Sigmoid colon (tissue), 4 donors: Measurements from ENCODE around the gene FMO5.

Experiments used
- CTCF ChIP-seq, 4 experiments: fragments of 450-650 bp in 3 of 4; fragments of 200-600 bp in 1 of 4; IDR thresholded peaks; one replicate each; pipeline ENCODE4 v1.5.1; 2016 to 2019; ENCODE audit warnings: antibody characterized with exemption in 4 of 4, mild to moderate bottlenecking in 3 of 4, moderate library complexity in 2 of 4
- EP300 ChIP-seq, 4 donors: sonication (generic); formaldehyde crosslinking; IDR thresholded peaks; one replicate each; pipeline ENCODE4 v1.6.1; 2017; ENCODE audit warnings: antibody characterized with exemption in 4 of 4
- POLR2A ChIP-seq, 2 donors: fragments of 450-650 bp; IDR thresholded peaks; one replicate each; pipeline ENCODE4 v1.6.1; 2016; ENCODE audit warnings: antibody characterized with exemption in 2 of 2, mild to moderate bottlenecking in 2 of 2, moderate library complexity in 2 of 2
- POLR2AphosphoS5 ChIP-seq, 4 donors: sonication (generic); formaldehyde crosslinking; IDR thresholded peaks; one replicate each; pipeline ENCODE4 v1.6.1; 2017; ENCODE audit warnings: antibody characterized with exemption in 4 of 4

DNA sequence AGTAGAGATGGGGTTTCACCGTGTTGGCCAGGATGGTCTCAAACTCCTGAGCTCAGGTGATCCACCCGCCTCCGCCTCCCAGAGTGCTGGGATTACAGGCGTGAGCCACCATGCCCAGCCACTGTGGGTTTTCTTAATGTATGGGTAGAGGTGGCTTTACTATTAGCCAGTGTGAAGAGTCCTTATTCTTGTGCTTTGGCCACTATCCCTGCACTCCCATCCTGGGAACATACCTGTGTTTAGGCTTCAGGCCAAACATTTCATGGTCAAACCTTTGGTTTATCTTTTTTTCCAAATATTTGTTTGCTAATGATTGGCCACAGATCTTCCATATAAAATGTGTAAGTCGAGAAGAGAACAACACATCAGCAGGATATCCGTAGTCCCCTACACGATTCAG lies 16.5 kb downstream of the FMO5 start:
- no peak for TF ChIP-seq CTCF (IDR thresholded peaks at IDR 0.05)
- no peak for TF ChIP-seq POLR2AphosphoS5 (IDR thresholded peaks at IDR 0.05)
- no peak for TF ChIP-seq EP300 (IDR thresholded peaks at IDR 0.05)
- TF ChIP-seq POLR2A (IDR thresholded peaks at IDR 0.05) = no peak
